HepG2 (cell line): ENCODE measurements around the gene ADAP2. TPM values are rescaled to one million over a fixed set of nuclear protein-coding genes. Genes with fewer than 3 reads are reported as not detected.

Experiments used
- ARID5B ChIP-seq: IDR thresholded peaks from 2 replicates; pipeline ENCODE4 v1.4.0; 2020; ENCODE audit warnings: mild to moderate bottlenecking, missing genetic modification reagents
- ARNT2 ChIP-seq: sonication (generic); formaldehyde crosslinking; IDR thresholded peaks from 2 replicates; pipeline ENCODE4 v1.8.0; 2022; ENCODE audit warnings: mild to moderate bottlenecking, low read depth, missing genetic modification reagents, moderate library complexity
- FLYWCH1 ChIP-seq: sonication (generic); formaldehyde crosslinking; IDR thresholded peaks from 2 replicates; pipeline ENCODE4 v1.8.1; 2023; ENCODE audit warnings: mild to moderate bottlenecking, missing genetic modification reagents
- FOSL1 ChIP-seq: sonication (generic); formaldehyde crosslinking; IDR thresholded peaks from 2 replicates; pipeline ENCODE4 v1.9.0; 2021; ENCODE audit warnings: missing genetic modification reagents, borderline replicate concordance
- FOXA3 ChIP-seq: IDR thresholded peaks from 2 replicates; pipeline ENCODE4 v1.6.1; 2016; ENCODE audit warnings: missing genetic modification reagents, missing compliant biosample characterization
- GTF2F1 ChIP-seq: fragments of 150-350 bp; IDR thresholded peaks from 2 replicates; pipeline ENCODE4 v1.6.1; 2014; ENCODE audit warnings: low read length
- HDAC2 ChIP-seq: sonication (generic); formaldehyde crosslinking; IDR thresholded peaks from 2 replicates; pipeline ENCODE4 v1.4.0; 2020; ENCODE audit warnings: missing genetic modification reagents
- HINFP ChIP-seq: sonication (generic); formaldehyde crosslinking; IDR thresholded peaks from 2 replicates; pipeline ENCODE4 v1.4.0; 2020; ENCODE audit warnings: low read depth, mild to moderate bottlenecking, missing genetic modification reagents
- IKZF4 ChIP-seq: sonication (generic); formaldehyde crosslinking; IDR thresholded peaks from 2 replicates; pipeline ENCODE4 v1.5.1; 2020; ENCODE audit warnings: borderline replicate concordance, mild to moderate bottlenecking, low read depth, missing genetic modification reagents; ENCODE audit errors: not compliant biosample characterization
- KAT8 ChIP-seq: IDR thresholded peaks from 2 replicates; pipeline ENCODE4 v1.6.1; 2016; ENCODE audit warnings: missing genetic modification reagents, missing compliant biosample characterization
- NR3C1 ChIP-seq: sonication (generic); formaldehyde crosslinking; IDR thresholded peaks from 2 replicates; pipeline ENCODE4 v1.4.0; 2020; ENCODE audit warnings: missing genetic modification reagents
- RXRA ChIP-seq: sonication (generic); formaldehyde crosslinking; IDR thresholded peaks from 2 replicates; pipeline ENCODE4 v1.5.1; 2020; ENCODE audit warnings: missing genetic modification reagents
- SNRNP70 ChIP-seq: fragments of 200-400 bp; formaldehyde crosslinking; IDR thresholded peaks from 2 replicates; pipeline ENCODE4 v1.6.1; 2017; ENCODE audit warnings: mild to moderate bottlenecking, low read depth, low read length, moderate library complexity
- SRY ChIP-seq: sonication (generic); formaldehyde crosslinking; IDR thresholded peaks from 2 replicates; pipeline ENCODE4 v1.8.0; 2022; ENCODE audit warnings: mild to moderate bottlenecking, missing genetic modification reagents
- SYNCRIP ChIP-seq: fragments of 200-400 bp; formaldehyde crosslinking; IDR thresholded peaks from 2 replicates; pipeline ENCODE4 v1.6.1; 2018; ENCODE audit warnings: mild to moderate bottlenecking, low read depth, low read length; ENCODE audit not compliant: insufficient read depth
- TFAP4 ChIP-seq: sonication (generic); IDR thresholded peaks from 2 replicates; pipeline ENCODE4 v1.6.1; 2016; ENCODE audit warnings: low read depth, borderline replicate concordance
- U2AF2 ChIP-seq: fragments of 200-400 bp; formaldehyde crosslinking; IDR thresholded peaks from 2 replicates; pipeline ENCODE4 v1.6.1; 2017; ENCODE audit warnings: low read depth, mild to moderate bottlenecking, low read length
- YY1 ChIP-seq: IDR thresholded peaks from 2 replicates; pipeline ENCODE4 v1.6.1; 2011; ENCODE audit warnings: low read length, low read depth, moderate library complexity, mild to moderate bottlenecking; ENCODE audit not compliant: insufficient read depth, insufficient replicate concordance
- ZBTB42 ChIP-seq: sonication (generic); formaldehyde crosslinking; IDR thresholded peaks from 2 replicates; pipeline ENCODE4 v1.5.0; 2020; ENCODE audit warnings: mild to moderate bottlenecking, missing genetic modification reagents
- ZBTB7A ChIP-seq: sonication (generic); formaldehyde crosslinking; IDR thresholded peaks from 2 replicates; pipeline ENCODE4 v1.8.0; 2022; ENCODE audit warnings: mild to moderate bottlenecking, missing genetic modification reagents
- ZNF121 ChIP-seq: sonication (generic); formaldehyde crosslinking; IDR thresholded peaks from 2 replicates; pipeline ENCODE4 v1.5.0; 2020; ENCODE audit warnings: mild to moderate bottlenecking, missing genetic modification reagents
- ZNF224 ChIP-seq: sonication (generic); formaldehyde crosslinking; IDR thresholded peaks from 2 replicates; pipeline ENCODE4 v1.5.0; 2020; ENCODE audit warnings: mild to moderate bottlenecking, missing genetic modification reagents
- ZNF225 ChIP-seq: sonication (generic); formaldehyde crosslinking; IDR thresholded peaks from 2 replicates; pipeline ENCODE4 v1.4.0; 2020; ENCODE audit warnings: mild to moderate bottlenecking, missing genetic modification reagents
- ZNF253 ChIP-seq: sonication (generic); formaldehyde crosslinking; IDR thresholded peaks from 2 replicates; pipeline ENCODE4 v1.8.0; 2022; ENCODE audit warnings: mild to moderate bottlenecking, missing genetic modification reagents, borderline replicate concordance
- ZNF598 ChIP-seq: sonication (generic); formaldehyde crosslinking; IDR thresholded peaks from 2 replicates; pipeline ENCODE4 v1.5.1; 2020; ENCODE audit warnings: mild to moderate bottlenecking, missing genetic modification reagents, borderline replicate concordance
- ZNF780A ChIP-seq: sonication (generic); formaldehyde crosslinking; IDR thresholded peaks from 2 replicates; pipeline ENCODE4 v1.8.0; 2022; ENCODE audit warnings: mild to moderate bottlenecking, missing genetic modification reagents, moderate library complexity
- polyA plus RNA-seq, 8 experiments: library from polyadenylated mRNA; depleted of rRNA in 3 of 8; stranded (reverse) in 7 of 8; unstranded in 1 of 8; fragments of >200 nt; fragmentation: Illumina TruSeq in 4 of 8; extraction: Trizol in 4 of 8; gene quantifications; 2 replicates each; pipeline versions ENCODE4 v1.2.1 to v1.2.3, GENCODE V29; 2011 to 2016; ENCODE audit warnings: low read depth in 4 of 8, missing spikeins in 1 of 8, mixed read lengths in 1 of 8; ENCODE audit not compliant: insufficient read depth in 1 of 8
- total RNA-seq, 5 experiments: library from RNA; depleted of rRNA; stranded (reverse); fragments of >200 nt; fragmentation: Illumina TruSeq; extraction: Trizol; gene quantifications; 2 replicates each; pipeline ENCODE4 v1.2.3, GENCODE V29; 2016; ENCODE audit warnings: low read depth in 1 of 5

ADAP2 gene
- total and polyA plus RNA-seq, 2 of the 13 experiments (the other 11 are each of a cell fraction or from before 2014, with no cell fraction given): 0.51 to 0.70 TPM

DNA sequence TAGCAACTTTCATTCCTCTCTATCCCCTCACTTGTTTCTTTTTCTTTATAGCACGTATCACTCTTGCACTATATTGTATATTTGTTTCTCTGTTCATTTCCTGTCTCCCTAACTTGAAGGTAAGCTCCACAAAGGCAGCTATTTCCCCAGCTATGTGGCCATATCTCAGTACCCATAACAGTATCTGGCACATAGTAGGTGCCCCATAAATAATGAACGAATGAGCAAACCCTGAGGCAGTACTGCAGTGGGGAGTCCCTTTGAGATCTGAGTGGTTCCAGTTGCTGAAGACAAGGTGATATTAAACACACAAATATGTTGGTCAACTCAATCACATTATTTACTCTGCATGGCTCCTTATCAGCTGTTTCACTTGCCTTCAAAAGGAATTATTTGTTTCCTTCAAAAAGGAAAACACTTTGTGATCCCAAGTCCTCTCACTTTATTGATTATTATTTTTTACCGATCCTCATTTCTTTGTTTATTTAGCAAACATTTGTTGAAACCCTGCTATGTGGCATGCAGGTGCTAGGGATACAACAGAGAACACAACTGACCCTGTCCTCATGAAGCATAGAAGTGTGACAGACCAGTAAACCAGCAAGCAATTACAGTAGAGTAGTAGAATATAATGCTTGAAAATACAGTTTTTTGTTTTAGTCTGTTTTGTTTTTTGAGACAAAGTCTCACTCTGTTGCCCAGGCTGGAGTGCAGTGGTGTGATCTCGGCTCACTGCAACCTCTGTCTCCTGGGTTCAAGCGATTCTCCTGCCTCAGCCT lies 5.7 kb upstream of the ADAP2 start (continued):
- TF ChIP-seq HINFP: no peak
- TF ChIP-seq TFAP4: peak; percentile 92
- no peak for TF ChIP-seq RXRA (CRISPR knock-in tag)
- TF ChIP-seq ARNT2: no peak
- peak; percentile 96 for TF ChIP-seq FOXA3 (CRISPR knock-in tag)
- TF ChIP-seq SYNCRIP: no peak
- no peak for TF ChIP-seq ZNF598 (CRISPR knock-in tag)
- TF ChIP-seq ZNF224 (CRISPR knock-in tag): no peak
- TF ChIP-seq SNRNP70: no peak
- TF ChIP-seq YY1: no peak
- no peak; the same call in 1 of the 2 replicates for TF ChIP-seq SRY (CRISPR knock-in tag)
- no peak for TF ChIP-seq ZBTB7A (CRISPR knock-in tag)
- TF ChIP-seq KAT8: no peak
- no peak for TF ChIP-seq ZNF253 (CRISPR knock-in tag)
- TF ChIP-seq U2AF2: no peak
- no peak for TF ChIP-seq NR3C1 (CRISPR knock-in tag)
- TF ChIP-seq ZNF780A (CRISPR knock-in tag): no peak
- TF ChIP-seq IKZF4: no peak
- TF ChIP-seq GTF2F1: no peak
- TF ChIP-seq ZNF121 (CRISPR knock-in tag): no peak
- TF ChIP-seq FLYWCH1 (CRISPR knock-in tag): no peak
- TF ChIP-seq HDAC2 (CRISPR knock-in tag): peak; percentile 62
- no peak for TF ChIP-seq ZBTB42 (CRISPR knock-in tag)
- TF ChIP-seq ZNF225 (CRISPR knock-in tag): no peak
- TF ChIP-seq ARID5B (CRISPR knock-in tag): peak; percentile 91
- TF ChIP-seq FOSL1 (CRISPR knock-in tag): no peak
